HEK293T (cell line): Measurements from ENCODE around the gene LIPI.

Experiments used
- BHLHE40 ChIP-seq: fragments of 450-650 bp; IDR thresholded peaks from 2 replicates; pipeline ENCODE4 v1.6.1; 2016; ENCODE audit warnings: mild to moderate bottlenecking, moderate library complexity, borderline replicate concordance
- CTBP1 ChIP-seq: fragments of 450-650 bp; IDR thresholded peaks from 2 replicates; pipeline ENCODE4 v1.6.1; 2016; ENCODE audit warnings: borderline replicate concordance
- ELF4 ChIP-seq: fragments of 450-650 bp; IDR thresholded peaks from 2 replicates; pipeline ENCODE4 v1.6.1; 2017; ENCODE audit warnings: antibody characterized with exemption
- FOXA1 ChIP-seq: fragments of 450-650 bp; IDR thresholded peaks from 2 replicates; pipeline ENCODE4 v1.6.1; 2016; ENCODE audit warnings: mild to moderate bottlenecking
- FOXM1 ChIP-seq: fragments of 450-650 bp; IDR thresholded peaks from 2 replicates; pipeline ENCODE4 v1.6.1; 2017; ENCODE audit warnings: mild to moderate bottlenecking, borderline replicate concordance
- HDGF ChIP-seq: fragments of 450-650 bp; IDR thresholded peaks from 2 replicates; pipeline ENCODE4 v1.6.1; 2017; ENCODE audit warnings: antibody characterized with exemption, borderline replicate concordance
- L3MBTL2 ChIP-seq: fragments of 450-650 bp; conservative IDR thresholded peaks from 2 replicates; pipeline ENCODE4 v1.6.1; 2016; ENCODE audit warnings: mild to moderate bottlenecking
- LEF1 ChIP-seq: fragments of 450-650 bp; IDR thresholded peaks from 2 replicates; pipeline ENCODE4 v1.6.1; 2017; ENCODE audit warnings: mild to moderate bottlenecking, borderline replicate concordance
- NFRKB ChIP-seq: fragments of 450-650 bp; IDR thresholded peaks from 2 replicates; pipeline ENCODE4 v1.6.1; 2016; ENCODE audit warnings: mild to moderate bottlenecking, moderate library complexity
- SP1 ChIP-seq: fragments of 450-650 bp; IDR thresholded peaks from 2 replicates; pipeline ENCODE4 v1.6.1; 2017
- SUZ12 ChIP-seq: fragments of 450-650 bp; IDR thresholded peaks from 2 replicates; pipeline ENCODE4 v1.6.1; 2016; ENCODE audit warnings: mild to moderate bottlenecking
- TARDBP ChIP-seq: fragments of 450-650 bp; IDR thresholded peaks from 2 replicates; pipeline ENCODE4 v1.6.1; 2016
- ZNF384 ChIP-seq: fragments of 450-650 bp; IDR thresholded peaks from 2 replicates; pipeline ENCODE4 v1.6.1; 2016

- no peak for TF ChIP-seq SP1
- no peak for TF ChIP-seq BHLHE40
- TF ChIP-seq TARDBP, result no peak
- no peak for TF ChIP-seq ELF4
- TF ChIP-seq CTBP1, result no peak
- TF ChIP-seq SUZ12, result no peak
- no peak for TF ChIP-seq ZNF384
- TF ChIP-seq NFRKB, result no peak
- TF ChIP-seq HDGF, result no peak
- TF ChIP-seq FOXA1, result no peak
- TF ChIP-seq FOXM1, result no peak
- no peak for TF ChIP-seq L3MBTL2
- no peak for TF ChIP-seq LEF1
Observed at GRCh38 chr21:14075346-14076142, 135.2 kb downstream of the LIPI start.
